Glutamatergic neuron (in vitro differentiated cells): ENCODE results near the gene BTBD9. TPM values are rescaled to one million over a fixed set of nuclear protein-coding genes. Genes with fewer than 3 reads are reported as not detected.
A peak's percentile ranks its signal among the peaks of the same experiment; 100 is the strongest.

ENCODE experiments used
- DNase-seq: peaks from one replicate; pipeline ENCODE4 v3.0.0; 2022
- H3K27ac Mint-ChIP-seq: one replicate; pipeline ENCODE4 v1.8.0; 2020; ENCODE audit warnings: mild to moderate bottlenecking, mixed read lengths, inconsistent platforms; ENCODE audit not compliant: unreplicated experiment
- H3K27me3 Mint-ChIP-seq: one replicate; pipeline ENCODE4 v1.8.0; 2020; ENCODE audit warnings: mild to moderate bottlenecking, moderate library complexity, mixed read lengths, inconsistent platforms; ENCODE audit not compliant: unreplicated experiment
- H3K36me3 Mint-ChIP-seq: one replicate; pipeline ENCODE4 v1.8.0; 2020; ENCODE audit warnings: mild to moderate bottlenecking, mixed read lengths, inconsistent platforms; ENCODE audit not compliant: unreplicated experiment
- H3K4me1 Mint-ChIP-seq: one replicate; pipeline ENCODE4 v1.8.0; 2020; ENCODE audit warnings: mild to moderate bottlenecking, low read depth, mixed read lengths, inconsistent platforms; ENCODE audit not compliant: unreplicated experiment
- H3K4me3 Mint-ChIP-seq: one replicate; pipeline ENCODE4 v1.8.0; 2020; ENCODE audit warnings: mild to moderate bottlenecking, mixed read lengths, inconsistent platforms; ENCODE audit not compliant: unreplicated experiment
- H3K9me3 Mint-ChIP-seq: one replicate; pipeline ENCODE4 v1.8.0; 2020; ENCODE audit warnings: mild to moderate bottlenecking, moderate library complexity, mixed read lengths, inconsistent platforms; ENCODE audit not compliant: unreplicated experiment
- total RNA-seq: library from RNA; stranded (reverse); fragmentation: NEBNext Ultra II Directional; extraction: Animal tissue kit (Norgen Biotek cat#: 25700); gene quantifications from one replicate; pipeline ENCODE4 v1.2.1, GENCODE V29; 2021; ENCODE audit not compliant: unreplicated experiment
- TF ChIP-seq, protein P1 (sequence below): fragments of 200-600 bp; sonication (generic); IDR thresholded peaks from one replicate; pipeline ENCODE4 v1.5.0; 2021; ENCODE audit not compliant: partially characterized antibody, unreplicated experiment

BTBD9 gene
- total RNA-seq, 1 donor from 2014 or later, result 18.8 TPM

DNA sequence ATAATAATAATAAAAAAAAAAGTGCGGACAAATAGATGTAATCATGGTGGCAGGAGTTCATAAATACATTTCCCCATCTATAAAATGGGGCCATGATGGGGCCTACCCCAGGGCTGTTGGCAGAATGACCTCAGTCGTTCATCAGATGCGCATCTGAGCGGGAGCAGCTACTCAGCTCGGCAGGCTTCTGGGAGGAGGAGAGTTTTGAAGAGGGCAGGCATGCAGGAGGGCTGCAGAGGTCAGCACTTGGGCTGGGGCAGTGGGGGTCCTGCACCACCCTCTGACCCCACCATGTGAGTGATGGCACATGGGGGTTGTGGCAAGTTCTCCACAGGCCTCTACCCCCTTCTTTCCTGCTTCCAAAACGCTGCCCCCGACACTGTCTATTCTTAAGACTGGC, 446.7 kb downstream of the BTBD9 start:
- Mint-ChIP-seq H3K27me3 (peaks cover 10% of the 10 kb centered on the region), H3K27ac (peak overlapping the region; percentile 38), H3K4me3 (no peak overlapping the region), H3K36me3 (no peaks in the 10 kb centered on the region), H3K9me3 (peaks cover 19% of the 10 kb centered on the region), H3K4me1 (peaks cover 51% of the 10 kb centered on the region)
- DNase-seq, result no peak
- TF ChIP-seq, protein P1, sequence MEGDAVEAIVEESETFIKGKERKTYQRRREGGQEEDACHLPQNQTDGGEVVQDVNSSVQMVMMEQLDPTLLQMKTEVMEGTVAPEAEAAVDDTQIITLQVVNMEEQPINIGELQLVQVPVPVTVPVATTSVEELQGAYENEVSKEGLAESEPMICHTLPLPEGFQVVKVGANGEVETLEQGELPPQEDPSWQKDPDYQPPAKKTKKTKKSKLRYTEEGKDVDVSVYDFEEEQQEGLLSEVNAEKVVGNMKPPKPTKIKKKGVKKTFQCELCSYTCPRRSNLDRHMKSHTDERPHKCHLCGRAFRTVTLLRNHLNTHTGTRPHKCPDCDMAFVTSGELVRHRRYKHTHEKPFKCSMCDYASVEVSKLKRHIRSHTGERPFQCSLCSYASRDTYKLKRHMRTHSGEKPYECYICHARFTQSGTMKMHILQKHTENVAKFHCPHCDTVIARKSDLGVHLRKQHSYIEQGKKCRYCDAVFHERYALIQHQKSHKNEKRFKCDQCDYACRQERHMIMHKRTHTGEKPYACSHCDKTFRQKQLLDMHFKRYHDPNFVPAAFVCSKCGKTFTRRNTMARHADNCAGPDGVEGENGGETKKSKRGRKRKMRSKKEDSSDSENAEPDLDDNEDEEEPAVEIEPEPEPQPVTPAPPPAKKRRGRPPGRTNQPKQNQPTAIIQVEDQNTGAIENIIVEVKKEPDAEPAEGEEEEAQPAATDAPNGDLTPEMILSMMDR, result no peak

DNA sequence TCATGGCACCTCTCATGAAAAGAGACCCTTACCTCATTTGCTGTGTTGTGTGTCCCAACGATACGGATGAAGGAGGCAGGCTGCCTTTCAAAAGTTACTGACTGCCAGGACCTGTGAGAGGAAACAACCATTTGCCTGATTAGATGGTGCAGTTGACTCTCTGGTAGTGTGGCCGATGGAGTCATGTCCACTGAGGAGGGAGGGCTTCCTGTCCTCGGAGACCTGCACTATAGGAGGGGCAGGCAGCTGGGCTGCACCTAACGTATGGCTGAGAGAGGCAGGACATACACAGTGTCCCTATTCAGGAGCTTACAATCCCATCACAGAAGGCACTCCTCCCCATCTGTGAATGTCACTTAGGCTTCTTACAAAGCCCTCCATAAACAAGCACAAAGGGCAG, 447.2 kb downstream of the BTBD9 start:
- Mint-ChIP-seq H3K36me3 (no peaks in the 10 kb centered on the region), H3K4me3 (no peak overlapping the region), H3K27ac (peak overlapping the region; percentile 87), H3K27me3 (peaks cover 14% of the 10 kb centered on the region), H3K9me3 (peaks cover 21% of the 10 kb centered on the region), H3K4me1 (peaks cover 51% of the 10 kb centered on the region)
- TF ChIP-seq, protein P1, result no peak
- DNase-seq, result no peak

DNA sequence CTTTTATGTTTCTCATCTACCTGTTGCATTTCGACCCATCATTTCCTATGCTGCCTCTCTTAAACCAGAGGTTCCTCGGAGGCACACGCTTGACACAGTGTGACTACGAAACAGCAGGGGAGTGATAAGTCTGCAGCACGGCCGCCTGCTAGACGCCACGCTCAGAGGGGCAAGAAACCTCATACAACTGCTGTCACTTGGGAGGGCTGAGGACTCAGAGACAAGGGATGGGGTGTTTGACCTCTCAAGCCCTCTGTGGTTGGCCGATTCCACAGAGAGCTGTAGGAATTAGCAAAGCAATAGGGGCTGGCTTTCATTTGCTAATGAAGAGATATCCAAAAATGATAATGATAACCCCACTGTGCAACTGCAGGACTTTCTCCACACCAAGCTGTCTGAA, 447.7 kb downstream of the BTBD9 start:
- DNase-seq, result no peak
- H3K27ac Mint-ChIP-seq, result peak overlapping the region; percentile 49

DNA sequence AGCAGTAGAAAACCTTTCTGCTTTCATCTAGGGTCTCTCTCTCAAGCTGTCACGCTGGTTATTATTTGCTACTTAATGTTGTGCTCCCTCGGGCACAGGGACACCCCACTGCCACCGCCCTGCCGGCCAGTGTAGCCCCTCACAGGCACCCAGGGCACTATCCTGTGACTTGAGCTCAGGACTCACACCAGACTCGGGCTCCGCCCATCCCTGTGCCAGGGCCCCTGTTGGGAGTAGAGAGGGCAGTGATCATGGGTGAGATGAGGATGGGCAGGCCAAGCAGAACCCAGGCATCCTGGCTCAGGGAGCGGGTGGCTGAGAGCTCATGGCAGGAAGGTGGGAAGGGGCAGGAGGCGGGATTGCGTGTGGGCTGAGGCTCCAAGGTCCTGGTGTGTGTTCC, 448.3 kb downstream of the BTBD9 start:
- TF ChIP-seq, protein P1, result no peak
- Mint-ChIP-seq H3K36me3 (no peaks in the 10 kb centered on the region), H3K27me3 (peaks cover 16% of the 10 kb centered on the region), H3K9me3 (peaks cover 23% of the 10 kb centered on the region), H3K4me1 (peaks cover 56% of the 10 kb centered on the region), H3K4me3 (no peak overlapping the region), H3K27ac (no peak overlapping the region)
- DNase-seq, result no peak

More for the DNA sequence above, 447.7 kb downstream of the BTBD9 start:
- Mint-ChIP-seq H3K4me1 (peaks cover 53% of the 10 kb centered on the region), H3K9me3 (peaks cover 23% of the 10 kb centered on the region), H3K27me3 (peaks cover 16% of the 10 kb centered on the region), H3K36me3 (no peaks in the 10 kb centered on the region), H3K4me3 (no peak overlapping the region)
- TF ChIP-seq, protein P1, result no peak

DNA sequence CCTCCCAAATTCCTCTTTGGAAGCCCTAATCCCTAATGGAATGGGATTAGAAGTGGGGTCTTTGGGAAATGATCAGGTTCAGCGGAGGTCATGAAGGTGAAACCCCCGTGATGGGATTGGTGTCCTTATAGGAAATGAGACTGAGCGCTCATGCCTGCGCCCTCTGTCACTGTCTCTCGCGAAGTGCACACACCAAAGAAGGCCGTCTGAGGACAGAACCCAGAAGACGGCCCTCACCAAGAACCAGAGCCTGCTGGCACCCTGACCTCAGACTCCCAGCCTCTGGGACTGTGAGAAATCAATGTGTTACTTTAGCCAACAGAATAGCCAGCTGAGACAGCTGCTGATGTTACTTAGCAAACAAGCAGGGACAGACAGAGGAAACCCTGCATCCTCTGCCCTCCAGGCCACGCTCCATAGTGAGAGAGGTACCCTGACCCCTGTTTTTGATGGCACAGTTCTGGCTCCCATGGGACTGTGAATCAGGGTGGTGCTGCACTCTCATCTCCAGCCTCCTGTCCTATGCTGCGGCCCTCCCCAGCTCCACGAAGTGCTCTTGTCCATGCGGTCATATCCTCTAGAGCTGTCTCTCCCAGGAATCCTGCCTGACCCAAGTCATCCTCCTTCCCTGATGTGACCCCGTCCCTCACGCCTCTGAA, 450.9 kb downstream of the BTBD9 start:
- H3K27me3 Mint-ChIP-seq, result peaks cover 16% of the 10 kb centered on the region
- H3K4me3 Mint-ChIP-seq, result peak overlapping the region; percentile 75
- H3K9me3 Mint-ChIP-seq, result peaks cover 23% of the 10 kb centered on the region
- H3K27ac Mint-ChIP-seq, result peak overlapping the region; percentile 91
- peaks cover 76% of the 10 kb centered on the region for H3K4me1 Mint-ChIP-seq
- TF ChIP-seq, protein P1, result no peak
- H3K36me3 Mint-ChIP-seq, result no peaks in the 10 kb centered on the region
- DNase-seq, result no peak
